H1 (cell line): ENCODE measurements around the gene MUC13. TPM values are rescaled to one million over a fixed set of nuclear protein-coding genes. Genes with fewer than 3 reads are reported as not detected.

Experiments used
- CTCF ChIA-PET: fragments of 300-600 bp; sonication (Branson Sonifier 250); formaldehyde crosslinking; loops from one replicate; lab custom pipeline; 2021; ENCODE audit not compliant: partially characterized antibody; lab: Charles Lee
- POLR2A ChIA-PET: fragments of 300-600 bp; sonication (Branson Sonifier 250); formaldehyde crosslinking; loops from one replicate; lab custom pipeline; 2021; ENCODE audit warnings: inconsistent platforms; ENCODE audit not compliant: partially characterized antibody; lab: Charles Lee
- DNase-seq, 2 experiments: peaks; one replicate each; pipeline versions ENCODE4 v3.0.0 to v3.0.0-alpha.2; 2010 to 2022; ENCODE audit warnings: low spot score in 2 of 2, low read depth in 1 of 2, mixed read lengths in 1 of 2
- FAIRE-seq: peaks from 2 replicates; lab custom pipeline; 2011; peaks lifted over from hg19 to GRCh38; lab: Jason Lieb, UNC
- H2AFZ ChIP-seq: 2 replicates; pipeline ENCODE4 v1.8.1; 2012; ENCODE audit warnings: low read length, inconsistent platforms
- H2AK5ac ChIP-seq: 2 replicates; pipeline ENCODE4 v1.6.1; 2013; ENCODE audit warnings: low read depth, low read length
- H2BK120ac ChIP-seq: replicated peaks from 2 replicates; pipeline ENCODE3; 2013; ENCODE audit warnings: low read depth, low read length, inconsistent platforms
- H2BK12ac ChIP-seq: 2 replicates; pipeline ENCODE4 v1.6.1; 2013; ENCODE audit warnings: low read depth, low read length
- H2BK15ac ChIP-seq: 2 replicates; pipeline ENCODE4 v1.6.1; 2013; ENCODE audit warnings: low read length
- H2BK20ac ChIP-seq: 2 replicates; pipeline ENCODE4 v1.6.1; 2013; ENCODE audit warnings: low read length
- H2BK5ac ChIP-seq: 2 replicates; pipeline ENCODE4 v1.6.1; 2013; ENCODE audit warnings: low read depth, low read length
- H3K14ac ChIP-seq: 2 replicates; pipeline ENCODE4 v1.6.1; 2013; ENCODE audit warnings: inconsistent platforms; ENCODE audit not compliant: insufficient read length
- H3K18ac ChIP-seq: 2 replicates; pipeline ENCODE4 v1.6.1; 2013; ENCODE audit warnings: low read length; ENCODE audit errors: extremely low read depth
- H3K23ac ChIP-seq: 2 replicates; pipeline ENCODE4 v1.6.1; 2013; ENCODE audit warnings: inconsistent platforms; ENCODE audit not compliant: insufficient read length
- H3K23me2 ChIP-seq: 2 replicates; pipeline ENCODE4 v1.6.1; 2013; ENCODE audit warnings: low read depth, low read length
- H3K27ac ChIP-seq: 2 replicates; pipeline ENCODE4 v1.6.1; 2011; ENCODE audit warnings: low read depth, low read length, inconsistent platforms
- H3K27me3 ChIP-seq, 4 experiments: replicated peaks in 1 of 4; 1 replicate in 1 of 4; 2 replicates in 3 of 4; pipeline versions ENCODE4 v1.6.1 to v1.8.1; 2011 to 2013; ENCODE audit warnings: low read length in 3 of 4, mild to moderate bottlenecking in 3 of 4, inconsistent platforms in 2 of 4, mixed read lengths in 2 of 4, moderate library complexity in 1 of 4; ENCODE audit not compliant: control insufficient read depth in 3 of 4, insufficient read depth in 3 of 4; ENCODE audit errors: extremely low read depth in 1 of 4
- H3K36me3 ChIP-seq, 4 experiments: 2 replicates each; pipeline versions ENCODE4 v1.6.1 to v1.8.1; 2011 to 2013; ENCODE audit warnings: mild to moderate bottlenecking in 4 of 4, low read length in 3 of 4, moderate library complexity in 2 of 4, control low read depth in 1 of 4, inconsistent platforms in 1 of 4; ENCODE audit not compliant: insufficient read depth in 4 of 4, control insufficient read depth in 2 of 4
- H3K4ac ChIP-seq: replicated peaks from 2 replicates; pipeline ENCODE3; 2013; ENCODE audit warnings: low read length, low read depth, mixed read lengths, inconsistent platforms; ENCODE audit not compliant: insufficient read length
- H3K4me1 ChIP-seq, 4 experiments: replicated peaks in 1 of 4; 1 replicate in 1 of 4; 2 replicates in 3 of 4; pipeline versions ENCODE4 v1.6.1 to v1.8.1; 2011 to 2013; ENCODE audit warnings: low read length in 3 of 4, inconsistent platforms in 2 of 4, mixed read lengths in 1 of 4; ENCODE audit not compliant: insufficient read depth in 4 of 4, control insufficient read depth in 3 of 4
- H3K4me2 ChIP-seq, 2 experiments: 2 replicates each; pipeline versions ENCODE4 v1.6.1 to v1.8.1; 2011 to 2013; ENCODE audit warnings: low read depth in 2 of 2, low read length in 2 of 2, control low read depth in 1 of 2, inconsistent platforms in 1 of 2, mild to moderate bottlenecking in 1 of 2; ENCODE audit not compliant: insufficient read depth in 1 of 2
- H3K4me3 ChIP-seq, 4 experiments: fragments of 200-600, 300-600 bp in 1 of 4; sonication (generic), shearing (Covaris generic), sonication (Bioruptor Twin) in 1 of 4; 2 replicates each; pipeline versions ENCODE4 v1.5.1 to v1.8.1; 2011 to 2016; ENCODE audit warnings: low read length in 4 of 4, low read depth in 3 of 4, control low read depth in 2 of 4, inconsistent platforms in 2 of 4, mild to moderate bottlenecking in 2 of 4, mixed read lengths in 1 of 4, moderate library complexity in 1 of 4; ENCODE audit not compliant: insufficient read depth in 2 of 4; ENCODE audit errors: extremely low read depth in 1 of 4
- H3K56ac ChIP-seq: replicated peaks from 2 replicates; pipeline ENCODE3; 2013; ENCODE audit warnings: low read depth, mild to moderate bottlenecking, mixed read lengths, low read length, inconsistent platforms; ENCODE audit not compliant: insufficient read length
- H3K79me1 ChIP-seq: 2 replicates; pipeline ENCODE4 v1.6.1; 2013; ENCODE audit warnings: low read depth, low read length, control low read depth
- H3K79me2 ChIP-seq, 2 experiments: 2 replicates each; pipeline versions ENCODE4 v1.6.1 to v1.8.1; 2012 to 2013; ENCODE audit warnings: low read length in 2 of 2, mild to moderate bottlenecking in 2 of 2, inconsistent platforms in 1 of 2; ENCODE audit not compliant: insufficient read depth in 2 of 2, control insufficient read depth in 1 of 2
- H3K9ac ChIP-seq, 4 experiments: replicated peaks in 1 of 4; 1 replicate in 1 of 4; 2 replicates in 3 of 4; pipeline versions ENCODE4 v1.6.1 to v1.8.1; 2011 to 2013; ENCODE audit warnings: low read depth in 3 of 4, low read length in 3 of 4, control low read depth in 2 of 4, mild to moderate bottlenecking in 2 of 4, moderate library complexity in 2 of 4, inconsistent platforms in 1 of 4; ENCODE audit errors: extremely low read depth in 1 of 4
- H3K9me3 ChIP-seq, 2 experiments: 2 replicates each; pipeline versions ENCODE4 v1.6.1 to v1.8.1; 2012 to 2013; ENCODE audit warnings: mild to moderate bottlenecking in 2 of 2, moderate library complexity in 2 of 2, control low read depth in 1 of 2, inconsistent platforms in 1 of 2, low read depth in 1 of 2, low read length in 1 of 2, mixed read lengths in 1 of 2; ENCODE audit not compliant: insufficient read depth in 2 of 2
- H4K20me1 ChIP-seq, 2 experiments: replicated peaks in 1 of 2; 2 replicates each; pipeline versions ENCODE3 to v1.8.1; 2011 to 2013; ENCODE audit warnings: inconsistent platforms in 2 of 2, low read length in 2 of 2, mild to moderate bottlenecking in 1 of 2; ENCODE audit not compliant: insufficient read depth in 2 of 2, control insufficient read depth in 1 of 2
- H4K5ac ChIP-seq: 2 replicates; pipeline ENCODE4 v1.6.1; 2013; ENCODE audit warnings: low read length, low read depth, mixed read lengths, inconsistent platforms; ENCODE audit not compliant: insufficient read length
- H4K8ac ChIP-seq: 2 replicates; pipeline ENCODE4 v1.8.0; 2013; ENCODE audit warnings: mild to moderate bottlenecking, moderate library complexity, low read length, inconsistent platforms; ENCODE audit not compliant: insufficient read depth; ENCODE audit errors: extremely low read depth
- H4K91ac ChIP-seq: replicated peaks from 2 replicates; pipeline ENCODE3; 2013; ENCODE audit warnings: low read length, mixed read lengths, inconsistent platforms; ENCODE audit not compliant: insufficient read length
- CHD2 ChIP-seq: IDR thresholded peaks from 2 replicates; pipeline ENCODE4 v1.6.1; 2012; ENCODE audit warnings: low read length, improper control_type of control experiment
- FOSL1 ChIP-seq: IDR thresholded peaks from 2 replicates; pipeline ENCODE4 v1.6.1; 2011; ENCODE audit warnings: mild to moderate bottlenecking, low read depth, low read length, moderate library complexity; ENCODE audit not compliant: insufficient read depth
- GTF2F1 ChIP-seq: IDR thresholded peaks from 2 replicates; pipeline ENCODE4 v1.6.1; 2012; ENCODE audit warnings: low read depth, low read length, improper control_type of control experiment, borderline replicate concordance
- SAP30 ChIP-seq: fragments of 300-600 bp; sonication (generic); IDR thresholded peaks from 2 replicates; pipeline ENCODE4 v1.7.1; 2012; ENCODE audit warnings: low read length, moderate library complexity, mild to moderate bottlenecking, inconsistent platforms; ENCODE audit not compliant: insufficient read depth, insufficient replicate concordance
- SIN3A ChIP-seq, 2 experiments: IDR thresholded peaks in 1 of 2; conservative IDR thresholded peaks in 1 of 2; 2 replicates each; pipeline ENCODE4 v1.6.1; 2011 to 2012; ENCODE audit warnings: low read length in 2 of 2, improper control_type of control experiment in 1 of 2, low read depth in 1 of 2, mild to moderate bottlenecking in 1 of 2
- TAF1 ChIP-seq: IDR thresholded peaks from 2 replicates; pipeline ENCODE4 v1.6.1; 2011; ENCODE audit warnings: mild to moderate bottlenecking, low read depth, low read length
- WGBS, 2 experiments: shearing (Covaris generic) in 1 of 2; methylation state at CpG; one replicate each; pipeline versions ENCODE4 v1.1.6 to v1.1.7; 2013 to 2015; ENCODE audit warnings: low lambda C conversion rate in 2 of 2, mixed read lengths in 2 of 2, inconsistent platforms in 1 of 2, low coverage in 1 of 2, missing lambda C conversion rate in 1 of 2; ENCODE audit not compliant: insufficient replicate concordance in 2 of 2, insufficient coverage in 1 of 2, insufficient read length in 1 of 2; ENCODE audit errors: extremely low coverage in 1 of 2, missing lambda C conversion rate in 1 of 2; 5-methylcytosine and 5-hydroxymethylcytosine counted together
- polyA plus RNA-seq, 7 experiments: library from polyadenylated mRNA; depleted of rRNA in 3 of 7; stranded (reverse) in 5 of 7; unstranded in 2 of 7; fragments of >200 nt in 5 of 7; fragments of 200-250 nt in 2 of 7; gene quantifications; 1 replicate in 5 of 7; 2 replicates in 1 of 7; 4 replicates in 1 of 7; pipeline versions ENCODE4 v1.2.1 to v1.2.3, GENCODE V29; 2011 to 2013; ENCODE audit warnings: missing spikeins in 2 of 7, mixed read lengths in 2 of 7
- total RNA-seq: library from RNA; stranded (reverse); fragmentation: NEBNext Ultra II Directional; extraction: Animal tissue kit (Norgen Biotek cat#: 25700); gene quantifications from 2 replicates; pipeline ENCODE4 v1.2.1, GENCODE V29; 2021

The MUC13 gene
- total and polyA plus RNA-seq, 2 of the 8 experiments (the other 6 are each of a cell fraction or from before 2014, with no cell fraction given), result not detected

GRCh38 chr3:124981472-124981871 is 46.9 kb upstream of the MUC13 start:
- Histone ChIP-seq H4K20me1 (no peaks in the 10 kb centered on the region), H3K18ac (no peak overlapping the region), H2BK5ac (no peak overlapping the region), H3K9me3 (no peaks in the 10 kb centered on the region), H3K23ac (no peak overlapping the region), H2BK20ac (no peak overlapping the region), H3K27ac (no peak overlapping the region), H3K4me3 (no peak overlapping the region), H2AK5ac (no peak overlapping the region), H2AFZ (no peak overlapping the region), H2BK12ac (no peak overlapping the region), H3K4me1 (no peaks in the 10 kb centered on the region; a peak in 1 of 7 replicates), H3K14ac (no peak overlapping the region), H3K79me2 (no peaks in the 10 kb centered on the region), H4K5ac (no peak overlapping the region), H3K79me1 (no peaks in the 10 kb centered on the region), H3K56ac (no peak overlapping the region), H3K27me3 (no peaks in the 10 kb centered on the region), H2BK120ac (no peak overlapping the region), H3K4me2 (no peak overlapping the region), H4K91ac (no peak overlapping the region), H4K8ac (no peak overlapping the region), H2BK15ac (no peak overlapping the region), H3K23me2 (no peaks in the 10 kb centered on the region), H3K4ac (no peak overlapping the region), H3K36me3 (peaks cover 0 to 4% (median 0%) of the 10 kb centered on the region in 4 experiments; a peak in 3 of 8 replicates), H3K9ac (no peak overlapping the region)
- 86% methylated on average over 5 of the region's 5 CpGs; no CpG with 5 or more reads in 1 of the 2 experiments for whole genome bisulfite sequencing, 2 experiments
- FAIRE-seq, result no peak
- POLR2A ChIA-PET, result no interaction called here
- no peak for DNase-seq
- CTCF ChIA-PET, result no interaction called here
- no peak for TF ChIP-seq CHD2
- TF ChIP-seq TAF1, result no peak
- TF ChIP-seq SIN3A (conservative IDR thresholded peaks at IDR 0.05 in 1 of 2, IDR thresholded peaks at IDR 0.05 in 1 of 2; ENCODE audit: low read depth in 1 of 2, low read length in 2 of 2), result no peak
- TF ChIP-seq SAP30, result no peak
- TF ChIP-seq FOSL1, result no peak
- TF ChIP-seq GTF2F1, result no peak
